Fibroblast of lung (primary cell): ENCODE measurements around the gene ZNF521.

Experiments used
- EZH2 ChIP-seq: IDR thresholded peaks from 2 replicates; pipeline ENCODE4 v1.5.1; 2012; ENCODE audit warnings: low read length, control low read depth, mild to moderate bottlenecking; ENCODE audit errors: missing control alignments
- TF ChIP-seq, protein P1 (sequence below), 2 donors: IDR thresholded peaks in 1 of 2; conservative IDR thresholded peaks in 1 of 2; 1 replicate in 1 of 2; 2 replicates in 1 of 2; pipeline ENCODE4 v1.5.1; 2011 to 2012; ENCODE audit warnings: low read length in 2 of 2, control low read depth in 1 of 2, inconsistent platforms in 1 of 2, low read depth in 1 of 2, mild to moderate bottlenecking in 1 of 2

DNA sequence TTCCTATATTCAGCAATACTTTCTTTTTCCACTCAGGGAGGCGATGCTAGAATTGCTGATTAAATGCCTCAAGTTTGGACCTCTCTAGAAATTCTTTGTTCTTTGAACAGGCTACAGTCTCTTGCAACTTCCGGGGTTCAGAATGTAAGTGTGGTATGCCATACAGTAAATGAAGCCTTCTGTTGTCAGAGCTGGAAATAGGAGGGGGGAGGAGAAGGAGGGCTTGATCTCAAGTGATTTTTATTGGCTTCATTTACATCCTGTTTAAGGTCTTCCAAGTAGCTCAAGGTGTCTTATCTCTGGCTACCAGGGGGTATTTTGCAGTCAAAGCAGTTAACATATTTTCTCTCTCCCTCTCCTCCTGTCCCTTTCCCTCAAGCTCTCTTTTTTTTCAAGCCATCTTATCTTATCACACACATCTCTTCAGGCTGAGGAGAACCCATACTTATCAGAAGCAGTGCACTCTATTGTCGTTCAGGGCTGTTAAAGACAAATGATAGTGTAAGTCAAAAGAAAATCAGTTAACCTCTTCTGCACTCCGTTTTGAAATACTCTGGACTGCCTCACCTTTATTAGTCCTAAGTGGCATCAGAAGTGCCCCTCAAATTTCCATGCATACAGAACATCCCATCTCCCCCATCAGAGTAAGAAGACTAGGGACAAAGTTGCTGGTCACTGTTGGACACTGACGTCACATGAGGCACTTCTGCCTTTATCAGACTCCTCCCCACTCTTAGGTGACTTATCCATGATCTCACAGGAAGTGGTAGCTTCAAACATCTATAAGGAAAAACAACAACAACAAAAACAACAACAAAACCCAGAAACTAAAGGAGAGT is 112.2 kb downstream of the ZNF521 start:
- TF ChIP-seq EZH2: no peak
- TF ChIP-seq, protein P1, sequence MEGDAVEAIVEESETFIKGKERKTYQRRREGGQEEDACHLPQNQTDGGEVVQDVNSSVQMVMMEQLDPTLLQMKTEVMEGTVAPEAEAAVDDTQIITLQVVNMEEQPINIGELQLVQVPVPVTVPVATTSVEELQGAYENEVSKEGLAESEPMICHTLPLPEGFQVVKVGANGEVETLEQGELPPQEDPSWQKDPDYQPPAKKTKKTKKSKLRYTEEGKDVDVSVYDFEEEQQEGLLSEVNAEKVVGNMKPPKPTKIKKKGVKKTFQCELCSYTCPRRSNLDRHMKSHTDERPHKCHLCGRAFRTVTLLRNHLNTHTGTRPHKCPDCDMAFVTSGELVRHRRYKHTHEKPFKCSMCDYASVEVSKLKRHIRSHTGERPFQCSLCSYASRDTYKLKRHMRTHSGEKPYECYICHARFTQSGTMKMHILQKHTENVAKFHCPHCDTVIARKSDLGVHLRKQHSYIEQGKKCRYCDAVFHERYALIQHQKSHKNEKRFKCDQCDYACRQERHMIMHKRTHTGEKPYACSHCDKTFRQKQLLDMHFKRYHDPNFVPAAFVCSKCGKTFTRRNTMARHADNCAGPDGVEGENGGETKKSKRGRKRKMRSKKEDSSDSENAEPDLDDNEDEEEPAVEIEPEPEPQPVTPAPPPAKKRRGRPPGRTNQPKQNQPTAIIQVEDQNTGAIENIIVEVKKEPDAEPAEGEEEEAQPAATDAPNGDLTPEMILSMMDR (conservative IDR thresholded peaks at IDR 0.05 in 1 of 2, IDR thresholded peaks at IDR 0.05 in 1 of 2; ENCODE audit: low read depth in 1 of 2, low read length in 2 of 2): no peak
